ENCODE data around the gene PDE6H.

Gene PDE6H

GRCh38 chr12:14974633-14975032 lies 1.8 kb downstream of the PDE6H start:
- no peak for DNase-seq (ENCODE audit: low read depth)

GRCh38 chr12:14975457-14975856 lies 2.6 kb downstream of the PDE6H start:
- no peak for DNase-seq (ENCODE audit: low read depth)

GRCh38 chr12:14976658-14977057 lies 3.8 kb downstream of the PDE6H start:
- DNase-seq (ENCODE audit: low read depth): no peak

GRCh38 chr12:14979468-14979867 lies 6.6 kb downstream of the PDE6H start:
- DNase-seq (ENCODE audit: low read depth): no peak

- no peak for DNase-seq (ENCODE audit: low read depth)
Measured at GRCh38 chr12:14981049-14981448, 8.2 kb downstream of the PDE6H start.

GRCh38 chr12:14982562-14982961 lies 9.7 kb downstream of the PDE6H start:
- DNase-seq (ENCODE audit: low read depth): no peak

GRCh38 chr12:14982991-14983390 lies 10.1 kb downstream of the PDE6H start:
- no peak for DNase-seq (ENCODE audit: low read depth)

- no peak for DNase-seq (ENCODE audit: low read depth)
Measured at GRCh38 chr12:14984036-14984435, 11.2 kb downstream of the PDE6H start.

- DNase-seq (ENCODE audit: low read depth): no peak
Measured at GRCh38 chr12:14984766-14985285, 12.0 kb downstream of the PDE6H start.

GRCh38 chr12:14986449-14986848 lies 13.6 kb downstream of the PDE6H start:
- no peak for DNase-seq (ENCODE audit: low read depth)

- no peak for DNase-seq (ENCODE audit: low read depth)
Measured at GRCh38 chr12:14988035-14988434, 15.2 kb downstream of the PDE6H start.

GRCh38 chr12:14989790-14990189 lies 16.9 kb downstream of the PDE6H start:
- no peak for DNase-seq (ENCODE audit: low read depth)

GRCh38 chr12:14991069-14991468 lies 18.2 kb downstream of the PDE6H start:
- DNase-seq (ENCODE audit: low read depth): no peak

GRCh38 chr12:14992673-14993072 lies 19.8 kb downstream of the PDE6H start:
- DNase-seq (ENCODE audit: low read depth): no peak

GRCh38 chr12:14993117-14993516 lies 20.3 kb downstream of the PDE6H start:
- no peak for DNase-seq (ENCODE audit: low read depth)

- peak; percentile 18 for DNase-seq (ENCODE audit: low read depth)
Measured at GRCh38 chr12:14993537-14994266, 20.9 kb downstream of the PDE6H start.

- DNase-seq (ENCODE audit: low read depth): no peak
Measured at GRCh38 chr12:14994610-14995009, 21.8 kb downstream of the PDE6H start.

- no peak for DNase-seq (ENCODE audit: low read depth)
Measured at GRCh38 chr12:14995583-14996425, 23.0 kb downstream of the PDE6H start.

GRCh38 chr12:14997998-14998397 lies 25.2 kb downstream of the PDE6H start:
- no peak for DNase-seq (ENCODE audit: low read depth)

- DNase-seq (ENCODE audit: low read depth): no peak
Measured at GRCh38 chr12:14999021-14999694, 26.3 kb downstream of the PDE6H start.

- no peak for DNase-seq (ENCODE audit: low read depth)
Measured at GRCh38 chr12:14999695-15000365, 27.0 kb downstream of the PDE6H start.

GRCh38 chr12:15000575-15000974 lies 27.7 kb downstream of the PDE6H start:
- DNase-seq (ENCODE audit: low read depth): no peak
